BJ (cell line): ENCODE data around the gene REXO5. TPM values are rescaled to one million over a fixed set of nuclear protein-coding genes. Genes with fewer than 3 reads are reported as not detected.

Experiments
- CTCF ChIA-PET: fragments of 350-600 bp; formaldehyde crosslinking; extraction: SDS; loops from one replicate; lab custom pipeline; 2021; ENCODE audit warnings: antibody characterized with exemption, inconsistent platforms; lab: Yijun Ruan, JAX
- POLR2A ChIA-PET: fragments of 300-600 bp; sonication (Branson Sonifier 250); formaldehyde crosslinking; extraction: SDS; loops from one replicate; lab custom pipeline; 2021; ENCODE audit warnings: antibody characterized with exemption; lab: Charles Lee
- DNase-seq: peaks from one replicate; pipeline ENCODE4 v3.0.0-alpha.2; 2011; ENCODE audit warnings: low read depth
- H3K27me3 ChIP-seq: 2 replicates; pipeline ENCODE4 v1.6.0; 2011; ENCODE audit warnings: low read length; ENCODE audit not compliant: control insufficient read depth, insufficient read depth
- H3K36me3 ChIP-seq: 2 replicates; pipeline ENCODE4 v1.5.1; 2011; ENCODE audit warnings: low read length; ENCODE audit not compliant: control insufficient read depth, insufficient read depth
- H3K4me3 ChIP-seq: 2 replicates; pipeline ENCODE4 v1.5.1; 2011; ENCODE audit warnings: low read depth, mild to moderate bottlenecking, control low read depth, low read length
- CTCF ChIP-seq: IDR thresholded peaks from 2 replicates; pipeline ENCODE4 v1.5.1; 2011; ENCODE audit warnings: low read depth, mild to moderate bottlenecking, control low read depth, inconsistent platforms, low read length, moderate library complexity; ENCODE audit not compliant: insufficient read depth
- polyA plus RNA-seq: library from polyadenylated mRNA; depleted of rRNA; stranded (reverse); fragments of >200 nt; gene quantifications from 2 replicates; pipeline ENCODE4 v1.2.3, GENCODE V29; 2011

The REXO5 gene
- polyA plus RNA-seq, 1 experiment: 2.2 TPM

- TF ChIP-seq CTCF: no peak
- ChIA-PET POLR2A (no interaction called here), CTCF (interaction anchor here (0.6 to 1.2 kb wide), 3 partner anchors 18 to 272 kb away, joined by 3 to 4 read pairs (median 3); no protein-coding TSS in a partner anchor)
- no peak for DNase-seq
- Histone ChIP-seq H3K27me3 (no peaks in the 10 kb centered on the region), H3K4me3 (no peak overlapping the region), H3K36me3 (no peaks in the 10 kb centered on the region; the same call in 1 of the 2 replicates)
Observed at GRCh38 chr16:20811889-20812439, 5.6 kb downstream of the REXO5 start.

DNA sequence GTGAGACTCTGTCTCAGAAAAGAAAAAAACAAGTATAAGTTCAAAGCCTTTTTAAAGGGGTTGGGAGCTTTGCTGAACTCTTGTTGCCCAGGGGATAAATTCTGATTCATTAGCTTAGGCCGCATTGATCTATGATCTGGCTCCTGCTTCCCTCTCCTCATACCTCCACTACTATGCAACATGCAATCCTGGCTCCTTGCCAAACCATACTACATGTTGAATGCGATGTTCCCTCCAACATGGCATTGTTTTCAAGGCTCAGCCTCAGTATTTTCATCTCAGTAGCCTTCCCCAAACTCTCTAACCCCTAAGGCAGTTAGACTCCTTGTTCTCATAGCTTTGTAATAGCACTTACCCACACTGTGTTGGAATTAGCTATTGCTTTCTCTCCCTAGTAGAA lies 6.2 kb downstream of the REXO5 start:
- Histone ChIP-seq H3K4me3 (no peak overlapping the region), H3K27me3 (no peaks in the 10 kb centered on the region), H3K36me3 (no peaks in the 10 kb centered on the region; the same call in 1 of the 2 replicates)
- DNase-seq: no peak
- CTCF ChIA-PET: interaction anchor here (0.9 kb wide), 1 partner anchor 38 kb away, joined by 4 read pairs; no protein-coding TSS in a partner anchor
- TF ChIP-seq CTCF: no peak
- POLR2A ChIA-PET: no interaction called here

- DNase-seq: no peak
- TF ChIP-seq CTCF: no peak
- Histone ChIP-seq H3K4me3 (no peak overlapping the region), H3K36me3 (no peaks in the 10 kb centered on the region; the same call in 1 of the 2 replicates), H3K27me3 (no peaks in the 10 kb centered on the region)
- ChIA-PET POLR2A (no interaction called here), CTCF (interaction anchor here (1.9 to 2.3 kb wide), 2 partner anchors 8 to 11 kb away, joined by 5 to 8 read pairs; partner anchors contain the start of genes ERI2 and REXO5)
Observed at GRCh38 chr16:20814784-20815183, 8.5 kb downstream of the REXO5 start.

- CTCF ChIA-PET: interaction anchor here (0.6 to 1.1 kb wide), 3 partner anchors 12 to 31 kb away, joined by 3 to 4 read pairs (median 4); partner anchors contain the start of genes ERI2 and REXO5
- POLR2A ChIA-PET: no interaction called here
Observed at GRCh38 chr16:20818929-20819585, 12.7 kb downstream of the REXO5 start.

More at GRCh38 chr16:20818929-20819585, 12.7 kb downstream of the REXO5 start:
- no peak for TF ChIP-seq CTCF
- Histone ChIP-seq H3K4me3 (no peak overlapping the region), H3K36me3 (no peaks in the 10 kb centered on the region; the same call in 1 of the 2 replicates), H3K27me3 (no peaks in the 10 kb centered on the region)
- no peak for DNase-seq
